Suprapubic skin (tissue), 3 donors: ENCODE results near the gene FAM149A.

ENCODE experiments used
- EP300 ChIP-seq: sonication (generic); formaldehyde crosslinking; IDR thresholded peaks from one replicate; pipeline ENCODE4 v1.6.1; 2017; ENCODE audit warnings: antibody characterized with exemption
- POLR2A ChIP-seq, 2 donors: fragments of 450-650 bp; IDR thresholded peaks; one replicate each; pipeline ENCODE4 v1.6.1; 2017; ENCODE audit warnings: antibody characterized with exemption in 2 of 2, mild to moderate bottlenecking in 2 of 2, moderate library complexity in 2 of 2
- TF ChIP-seq, protein P1 (sequence below), 2 donors: fragments of 200-600 bp in 1 of 2; fragments of 450-650 bp in 1 of 2; sonication (generic) in 1 of 2; IDR thresholded peaks; one replicate each; pipeline ENCODE4 v1.5.1; 2016 to 2019; ENCODE audit warnings: antibody characterized with exemption in 2 of 2, mild to moderate bottlenecking in 1 of 2, moderate library complexity in 1 of 2

DNA sequence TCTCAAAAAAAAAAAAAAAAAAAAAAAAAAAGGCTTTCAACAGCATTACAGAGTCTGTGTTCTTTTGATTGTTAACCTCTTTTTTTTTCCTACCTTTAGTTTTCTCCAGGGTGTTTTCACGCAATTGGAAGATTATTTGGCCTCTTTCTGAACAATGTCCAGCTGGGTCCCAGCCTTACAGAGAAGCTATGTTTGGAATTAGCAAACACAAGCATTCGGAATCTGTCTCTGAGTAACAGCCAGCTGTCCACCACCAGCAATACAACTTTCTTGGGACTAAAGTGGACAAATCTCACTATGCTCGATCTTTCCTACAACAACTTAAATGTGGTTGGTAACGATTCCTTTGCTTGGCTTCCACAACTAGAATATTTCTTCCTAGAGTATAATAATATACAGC, 22.3 kb upstream of the FAM149A start:
- TF ChIP-seq POLR2A (IDR thresholded peaks at IDR 0.05) (no peak), EP300 (no peak)
- TF ChIP-seq, protein P1, sequence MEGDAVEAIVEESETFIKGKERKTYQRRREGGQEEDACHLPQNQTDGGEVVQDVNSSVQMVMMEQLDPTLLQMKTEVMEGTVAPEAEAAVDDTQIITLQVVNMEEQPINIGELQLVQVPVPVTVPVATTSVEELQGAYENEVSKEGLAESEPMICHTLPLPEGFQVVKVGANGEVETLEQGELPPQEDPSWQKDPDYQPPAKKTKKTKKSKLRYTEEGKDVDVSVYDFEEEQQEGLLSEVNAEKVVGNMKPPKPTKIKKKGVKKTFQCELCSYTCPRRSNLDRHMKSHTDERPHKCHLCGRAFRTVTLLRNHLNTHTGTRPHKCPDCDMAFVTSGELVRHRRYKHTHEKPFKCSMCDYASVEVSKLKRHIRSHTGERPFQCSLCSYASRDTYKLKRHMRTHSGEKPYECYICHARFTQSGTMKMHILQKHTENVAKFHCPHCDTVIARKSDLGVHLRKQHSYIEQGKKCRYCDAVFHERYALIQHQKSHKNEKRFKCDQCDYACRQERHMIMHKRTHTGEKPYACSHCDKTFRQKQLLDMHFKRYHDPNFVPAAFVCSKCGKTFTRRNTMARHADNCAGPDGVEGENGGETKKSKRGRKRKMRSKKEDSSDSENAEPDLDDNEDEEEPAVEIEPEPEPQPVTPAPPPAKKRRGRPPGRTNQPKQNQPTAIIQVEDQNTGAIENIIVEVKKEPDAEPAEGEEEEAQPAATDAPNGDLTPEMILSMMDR (IDR thresholded peaks at IDR 0.05), result no peak
